Thyroid gland (tissue), 4 donors: Measurements from ENCODE around the gene AKNA.

Experiments
- CTCF ChIP-seq, 6 experiments: fragments of 200-600 bp in 3 of 6; fragments of 450-650 bp in 3 of 6; sonication (generic) in 3 of 6; IDR thresholded peaks; one replicate each; pipeline ENCODE4 v1.5.1; 2016 to 2019; ENCODE audit warnings: antibody characterized with exemption in 6 of 6, mild to moderate bottlenecking in 2 of 6, inconsistent platforms in 1 of 6, moderate library complexity in 1 of 6
- POLR2A ChIP-seq, 2 donors: fragments of 450-650 bp; IDR thresholded peaks; one replicate each; pipeline ENCODE4 v1.6.1; 2017; ENCODE audit warnings: antibody characterized with exemption in 2 of 2, mild to moderate bottlenecking in 2 of 2, moderate library complexity in 1 of 2

GRCh38 chr9:114432323-114433067, 44.7 kb upstream of the AKNA start:
- TF ChIP-seq POLR2A (IDR thresholded peaks at IDR 0.05) (no peak), CTCF (IDR thresholded peaks at IDR 0.05) (no peak)
